Kidney epithelial cell (primary cell): ENCODE results near the gene PAK1. TPM values are rescaled to one million over a fixed set of nuclear protein-coding genes. Genes with fewer than 3 reads are reported as not detected.

ENCODE experiments used
- DNase-seq: peaks from one replicate; pipeline ENCODE4 v3.0.0-alpha.2; 2010; ENCODE audit warnings: low read depth
- H3K27me3 ChIP-seq: 2 replicates; pipeline ENCODE4 v1.6.0; 2011; ENCODE audit warnings: low read length; ENCODE audit not compliant: control insufficient read depth, insufficient read depth
- H3K36me3 ChIP-seq: 2 replicates; pipeline ENCODE4 v1.5.1; 2011; ENCODE audit warnings: low read length; ENCODE audit not compliant: control insufficient read depth, insufficient read depth
- H3K4me3 ChIP-seq: 2 replicates; pipeline ENCODE4 v1.5.1; 2011; ENCODE audit warnings: low read depth, mild to moderate bottlenecking, control low read depth, low read length
- CTCF ChIP-seq: IDR thresholded peaks from 2 replicates; pipeline ENCODE4 v1.5.1; 2011; ENCODE audit warnings: mild to moderate bottlenecking, moderate library complexity, low read length, control low read depth, inconsistent platforms; ENCODE audit not compliant: insufficient read depth, poor library complexity, severe bottlenecking
- total RNA-seq: library from RNA; depleted of rRNA; stranded (reverse); fragments of >200 nt; gene quantifications from 2 replicates; pipeline ENCODE4 v1.2.3, GENCODE V29; 2015

Gene PAK1
- total RNA-seq, 1 donor from 2014 or later: 35.3 TPM

DNA sequence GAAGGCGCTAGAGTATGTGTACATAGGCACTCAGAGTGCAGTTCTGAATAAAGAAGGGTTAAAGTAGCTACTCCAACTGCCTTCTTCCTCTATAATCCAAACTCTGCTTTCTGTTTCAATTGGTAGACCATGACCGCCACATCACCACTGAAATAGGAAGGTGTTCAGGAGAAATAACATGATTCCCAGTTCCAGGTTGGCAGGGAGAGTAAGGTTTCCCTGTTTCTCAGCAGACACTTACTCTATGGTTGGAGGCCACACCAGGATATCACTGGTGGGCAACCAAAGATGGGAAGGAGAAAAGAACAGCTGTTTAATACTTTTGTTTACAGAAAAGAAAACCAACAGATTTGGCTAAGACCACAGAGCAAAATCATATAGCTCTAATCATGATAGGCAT lies 37.9 kb downstream of the PAK1 start:
- H3K36me3 ChIP-seq: no peaks in the 10 kb centered on the region
- H3K27me3 ChIP-seq: no peaks in the 10 kb centered on the region
- no peak overlapping the region for H3K4me3 ChIP-seq
- no peak for TF ChIP-seq CTCF
- no peak for DNase-seq

GRCh38 chr11:77431813-77432212 lies 42.1 kb downstream of the PAK1 start:
- Histone ChIP-seq H3K27me3 (no peaks in the 10 kb centered on the region), H3K4me3 (no peak overlapping the region), H3K36me3 (no peaks in the 10 kb centered on the region)
- no peak for TF ChIP-seq CTCF
- DNase-seq: no peak

DNA sequence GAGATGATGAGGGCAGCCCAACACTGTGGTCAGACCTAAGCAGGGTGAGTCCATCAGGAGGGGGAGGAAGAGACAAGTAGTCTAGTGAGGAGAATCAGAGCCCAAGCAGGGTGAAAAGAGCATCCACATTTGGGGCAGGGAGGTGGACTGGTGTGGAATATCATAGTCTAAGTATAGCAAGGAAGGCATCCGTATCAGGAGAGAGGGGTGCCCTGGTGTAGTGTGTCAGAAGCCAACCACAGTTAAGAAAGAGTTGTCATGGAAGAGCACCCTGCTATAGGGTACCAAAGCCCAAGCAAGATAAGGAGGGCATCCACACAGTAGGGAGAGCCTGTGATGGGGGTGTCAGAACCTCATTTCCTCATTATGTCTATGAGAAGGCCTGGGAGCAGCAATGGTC lies 45.3 kb downstream of the PAK1 start:
- Histone ChIP-seq H3K36me3 (no peaks in the 10 kb centered on the region), H3K4me3 (no peak overlapping the region), H3K27me3 (no peaks in the 10 kb centered on the region)
- no peak for DNase-seq
- no peak for TF ChIP-seq CTCF

DNA sequence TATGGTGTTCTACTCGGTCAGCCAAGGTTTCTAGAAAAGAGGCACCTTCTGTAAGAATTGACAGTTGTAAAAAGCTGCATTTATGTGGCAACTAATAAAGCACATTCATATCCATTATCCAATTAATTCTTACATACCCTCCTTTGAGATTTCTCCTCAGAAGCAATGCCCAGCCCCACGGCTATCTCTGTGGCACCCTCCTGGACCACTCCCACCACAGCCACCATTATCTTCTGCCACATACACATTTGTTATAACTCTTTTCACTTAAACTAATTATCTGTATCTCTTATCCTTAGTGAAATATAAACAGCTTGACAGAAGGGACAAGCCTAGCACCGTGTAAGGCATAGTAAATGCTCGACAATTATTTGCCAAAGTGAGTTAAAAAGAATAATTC lies 48.5 kb downstream of the PAK1 start:
- H3K36me3 ChIP-seq: no peaks in the 10 kb centered on the region
- no peaks in the 10 kb centered on the region for H3K27me3 ChIP-seq
- H3K4me3 ChIP-seq: no peak overlapping the region
- DNase-seq: no peak
- no peak for TF ChIP-seq CTCF

DNA sequence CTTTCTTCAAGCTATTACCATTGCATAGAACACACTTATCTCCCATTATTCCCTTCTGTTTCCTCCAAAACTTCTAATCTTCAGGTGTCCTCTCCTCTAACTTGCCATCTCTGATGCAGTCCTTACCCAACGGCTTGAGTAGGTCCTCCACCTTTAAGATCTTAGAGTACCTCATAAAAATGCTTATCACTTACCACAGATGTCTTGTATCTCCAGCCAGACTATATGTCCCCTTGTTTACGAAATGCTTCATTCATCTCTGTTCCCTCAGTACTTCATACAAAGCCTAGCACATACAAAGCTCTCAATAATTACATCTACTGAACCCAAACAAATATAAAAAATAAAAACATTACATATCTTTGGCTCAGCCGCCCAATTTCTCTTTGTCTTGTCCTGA lies 49.2 kb downstream of the PAK1 start:
- Histone ChIP-seq H3K4me3 (no peak overlapping the region), H3K36me3 (no peaks in the 10 kb centered on the region), H3K27me3 (no peaks in the 10 kb centered on the region)
- no peak for TF ChIP-seq CTCF
- DNase-seq: no peak

DNA sequence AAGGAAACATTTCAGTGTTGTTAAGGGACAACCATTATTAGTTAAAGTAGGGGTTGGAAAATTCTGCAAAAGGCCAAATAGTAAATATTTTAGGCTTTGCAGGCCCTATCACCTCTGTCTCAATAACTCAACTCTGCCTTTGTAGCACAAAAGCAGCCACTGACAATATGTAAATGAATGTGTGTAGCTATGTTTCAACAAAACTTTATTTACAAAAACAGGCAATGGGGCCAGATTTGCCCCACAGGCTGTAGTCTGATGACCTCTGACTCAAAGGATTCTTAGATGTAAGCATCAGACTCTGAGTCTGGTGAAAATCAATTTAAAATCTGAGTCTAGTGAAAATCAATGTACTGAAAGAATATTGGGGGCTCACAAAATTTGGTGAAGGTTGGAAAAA lies 50.3 kb downstream of the PAK1 start:
- no peak for DNase-seq
- Histone ChIP-seq H3K27me3 (no peaks in the 10 kb centered on the region), H3K4me3 (no peak overlapping the region), H3K36me3 (no peaks in the 10 kb centered on the region)
- no peak for TF ChIP-seq CTCF
